ENCODE measurements around the gene CEP170B. TPM values are rescaled to one million over a fixed set of nuclear protein-coding genes. Genes with fewer than 3 reads are reported as not detected.
"Not testable (repeated sequence)": the region's sequence is repeated elsewhere in the genome, so short reads cannot be mapped to it uniquely, and the experiment has no call there.

The CEP170B gene
- total and polyA plus RNA-seq, 3 donors from 2014 or later = 33.9 to 79.7 (median 73.9) TPM

GRCh38 chr14:104941508-104942365 lies 76.7 kb downstream of the CEP170B start:
- no peak for DNase-seq
- Histone ChIP-seq H3K36me3 (ENCODE audit: low read depth, missing control alignments) (no peaks in the 10 kb centered on the region), H3K9me3 (no peaks in the 10 kb centered on the region), H3K27ac (no peak overlapping the region), H3K27me3 (no peaks in the 10 kb centered on the region), H3K4me1 (no peaks in the 10 kb centered on the region), H3K4me3 (no peak overlapping the region)
- 92 to 95% methylated on average over 26 of the region's 26 CpGs for WGBS, 2 donors
- intact Hi-C loops (cut with DNase I; ENCODE audit: low total_unique reads) = no loop called here
- TF ChIP-seq CTCF (IDR thresholded peaks at IDR 0.05) (no peak), POLR2A (IDR thresholded peaks at IDR 0.05) (no peak)

DNA sequence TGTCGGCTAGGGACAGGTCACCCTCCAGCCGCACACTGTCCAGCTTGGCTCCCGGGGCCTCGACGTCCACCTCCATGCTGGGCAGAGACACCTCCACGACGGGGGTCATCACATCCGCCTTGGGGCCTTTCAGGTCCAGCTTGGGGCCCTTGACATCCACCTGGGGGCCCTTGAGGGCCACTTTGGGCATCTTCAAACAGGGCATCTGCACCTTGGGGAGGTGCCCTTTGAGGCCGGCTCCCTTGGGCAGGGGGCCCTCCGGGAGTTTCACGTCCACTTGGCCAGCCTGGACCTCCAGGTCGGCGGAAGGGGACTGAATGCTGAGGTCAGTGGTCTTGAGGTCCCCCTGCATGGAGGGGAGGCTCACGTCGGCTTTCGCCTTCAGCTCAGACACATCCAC lies 77.5 kb downstream of the CEP170B start:
- WGBS, 2 donors = 85 to 90% methylated on average over 8 to 15 of the region's 16 CpGs

DNA sequence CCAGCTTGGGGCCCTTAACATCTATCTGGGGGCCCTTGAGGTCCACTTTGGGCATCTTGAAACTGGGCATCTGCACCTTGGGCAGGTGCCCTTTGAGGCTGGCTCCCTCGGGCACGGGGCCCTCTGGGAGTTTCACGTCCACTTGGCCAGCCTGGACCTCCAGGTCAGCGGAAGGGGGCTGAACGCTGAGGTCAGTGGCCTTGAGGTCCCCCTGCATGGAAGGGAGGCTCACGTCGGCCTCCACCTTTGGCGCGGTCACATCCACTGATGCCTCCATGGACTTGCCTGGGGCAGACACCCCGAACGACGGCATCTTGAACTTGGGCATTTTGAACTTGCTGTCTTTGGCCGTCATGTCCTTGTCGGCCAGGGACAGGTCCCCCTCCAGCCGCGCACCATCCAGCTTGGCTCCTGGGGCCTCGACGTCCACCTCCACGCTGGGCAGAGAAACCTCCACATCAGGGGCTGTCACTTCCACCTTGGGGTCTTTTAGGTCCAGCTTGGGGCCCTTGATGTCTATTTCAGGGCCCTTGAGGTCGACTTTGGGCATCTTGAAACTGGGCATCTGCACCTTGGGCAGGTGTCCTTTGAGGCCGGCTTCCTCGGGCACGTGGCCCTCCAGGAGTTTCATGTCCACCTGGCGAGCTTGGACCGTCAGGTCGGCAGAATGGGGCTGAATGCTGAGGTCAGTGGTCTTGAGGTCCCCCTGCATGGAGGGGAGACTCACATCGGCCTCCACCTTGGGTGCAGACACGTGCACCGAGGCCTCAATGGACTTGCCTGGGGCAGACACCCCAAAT lies 78.3 kb downstream of the CEP170B start:
- 93 to 98% methylated on average over 11 to 29 of the region's 29 CpGs for WGBS, 2 donors
- H3K4me3 ChIP-seq; H3K9me3 ChIP-seq; H3K4me1 ChIP-seq; H3K27ac ChIP-seq; H3K36me3 ChIP-seq (ENCODE audit: low read depth, missing control alignments); intact Hi-C loops (cut with DNase I; ENCODE audit: low total_unique reads); DNase-seq; H3K27me3 ChIP-seq: not testable (repeated sequence)

More for the DNA sequence above, 77.5 kb downstream of the CEP170B start:
- Histone ChIP-seq H3K27ac (no peak overlapping the region), H3K4me3 (no peak overlapping the region), H3K36me3 (ENCODE audit: low read depth, missing control alignments) (no peaks in the 10 kb centered on the region), H3K27me3 (no peaks in the 10 kb centered on the region), H3K4me1 (no peaks in the 10 kb centered on the region), H3K9me3 (no peaks in the 10 kb centered on the region)
- intact Hi-C loops (cut with DNase I; ENCODE audit: low total_unique reads) = no loop called here
- DNase-seq = no peak
- TF ChIP-seq POLR2A (IDR thresholded peaks at IDR 0.05) (no peak), CTCF (IDR thresholded peaks at IDR 0.05) (no peak)

- H3K36me3 ChIP-seq (ENCODE audit: low read depth, missing control alignments); H3K4me1 ChIP-seq; H3K4me3 ChIP-seq; intact Hi-C loops (cut with DNase I; ENCODE audit: low total_unique reads); H3K27ac ChIP-seq; H3K27me3 ChIP-seq; DNase-seq; H3K9me3 ChIP-seq: not testable (repeated sequence)
- WGBS, 2 donors = 88% methylated on average over 6 of the region's 6 CpGs
These were observed 78.9 kb downstream of the CEP170B start for GRCh38 chr14:104944016-104944308.

DNA sequence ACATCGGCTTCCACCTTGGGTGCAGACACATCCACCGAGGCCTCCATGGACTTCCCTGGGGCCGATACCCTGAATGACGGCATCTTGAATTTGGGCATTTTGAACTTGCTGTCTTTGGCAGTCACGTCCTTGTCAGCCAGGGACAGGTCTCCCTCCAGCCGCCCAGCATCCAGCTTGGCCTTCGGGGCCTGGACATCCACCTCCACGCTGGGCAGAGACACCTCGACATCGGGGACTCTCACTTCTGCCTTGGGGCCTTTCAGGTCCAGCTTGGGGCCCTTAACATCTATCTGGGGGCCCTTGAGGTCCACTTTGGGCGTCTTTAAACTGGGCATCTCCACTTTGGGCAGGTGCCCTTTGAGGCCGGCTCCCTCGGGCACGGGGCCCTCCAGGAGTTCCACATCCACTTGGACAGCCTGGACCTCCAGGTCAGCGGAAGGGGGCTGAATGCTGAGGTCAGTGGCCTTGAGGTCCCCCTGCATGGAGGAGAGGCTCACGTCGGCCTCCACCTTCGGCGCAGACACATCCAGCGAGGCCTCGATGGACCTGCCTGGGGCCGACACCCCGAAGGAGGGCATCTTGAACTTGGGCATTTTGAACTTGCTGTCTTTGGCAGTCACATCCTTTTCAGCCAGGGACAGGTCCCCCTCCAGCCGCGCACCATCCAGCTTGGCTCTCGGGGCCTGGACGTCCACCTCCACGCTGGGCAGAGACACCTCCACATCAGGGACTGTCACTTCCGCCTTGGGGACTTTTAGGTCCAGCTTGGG lies 79.6 kb downstream of the CEP170B start:
- H3K27me3 ChIP-seq; H3K4me1 ChIP-seq; H3K9me3 ChIP-seq; H3K27ac ChIP-seq; H3K4me3 ChIP-seq; H3K36me3 ChIP-seq (ENCODE audit: low read depth, missing control alignments); intact Hi-C loops (cut with DNase I; ENCODE audit: low total_unique reads); DNase-seq: not testable (repeated sequence)
- 88 to 92% methylated on average over 18 to 29 of the region's 29 CpGs for WGBS, 2 donors

DNA sequence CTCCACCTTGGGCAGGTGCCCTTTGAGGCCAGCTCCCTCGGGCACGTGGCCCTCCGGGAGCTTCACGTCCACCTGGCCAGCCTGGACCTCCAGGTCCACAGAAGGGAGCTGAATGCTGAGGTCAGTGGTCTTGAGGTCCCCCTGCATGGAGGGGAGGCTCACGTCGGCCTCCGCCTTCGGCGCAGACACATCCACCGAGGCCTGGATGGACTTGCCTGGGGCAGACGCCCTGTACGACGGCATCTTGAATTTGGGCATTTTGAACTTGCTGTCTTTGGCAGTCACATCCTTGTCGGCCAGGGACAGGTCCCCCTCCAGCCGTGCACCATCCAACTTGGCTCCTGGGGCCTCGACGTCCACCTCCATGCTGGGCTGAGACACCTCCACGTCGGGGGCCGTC lies 80.2 kb downstream of the CEP170B start:
- intact Hi-C loops (cut with DNase I; ENCODE audit: low total_unique reads); H3K4me3 ChIP-seq; H3K4me1 ChIP-seq; H3K27ac ChIP-seq; H3K36me3 ChIP-seq (ENCODE audit: low read depth, missing control alignments); DNase-seq; H3K27me3 ChIP-seq; H3K9me3 ChIP-seq: not testable (repeated sequence)
- 82 to 92% methylated on average over 11 to 20 of the region's 20 CpGs for WGBS, 2 donors

Other genes with a start within 250 kb of the CEP170B start
- 100 to 1,000 TPM; 244 to 328 TPM for gene INF2, start 175.7 kb upstream of the CEP170B start, total RNA-seq
- 50.5 TPM for gene INF2, start 175.7 kb upstream of the CEP170B start, polyA plus RNA-seq (ENCODE audit: insufficient read depth, low read depth, low replicate concordance)
- 10 to 100 TPM; 48.7 to 79.4 TPM for gene ADSS1, start 141.0 kb upstream of the CEP170B start, total RNA-seq
- gene ADSS1, start 141.0 kb upstream of the CEP170B start, polyA plus RNA-seq (ENCODE audit: insufficient read depth, low read depth, low replicate concordance) = 79.6 TPM
- 100 to 1,000 TPM; 236 to 247 TPM for gene SIVA1, start 112.1 kb upstream of the CEP170B start, total RNA-seq
- gene SIVA1, start 112.1 kb upstream of the CEP170B start, polyA plus RNA-seq (ENCODE audit: insufficient read depth, low read depth, low replicate concordance) = 99.5 TPM
- 100 to 1,000 TPM; 106 to 125 TPM for gene AKT1, start 69.5 kb upstream of the CEP170B start, total RNA-seq
- gene AKT1, start 69.5 kb upstream of the CEP170B start, polyA plus RNA-seq (ENCODE audit: insufficient read depth, low read depth, low replicate concordance) = 68.2 TPM
- gene ZBTB42, start 64.2 kb upstream of the CEP170B start, total RNA-seq = 1 to 10 TPM; 6.1 to 8.4 TPM
- 7.1 TPM for gene ZBTB42, start 64.2 kb upstream of the CEP170B start, polyA plus RNA-seq (ENCODE audit: insufficient read depth, low read depth, low replicate concordance)
- gene PLD4, start 59.6 kb downstream of the CEP170B start, total RNA-seq = 1 to 10 TPM; 1.1 to 1.7 TPM
- 1.2 TPM for gene PLD4, start 59.6 kb downstream of the CEP170B start, polyA plus RNA-seq (ENCODE audit: insufficient read depth, low read depth, low replicate concordance)
- 10 to 100 TPM; 10.8 to 12.8 TPM for gene AHNAK2, start 113.1 kb downstream of the CEP170B start, total RNA-seq
- gene AHNAK2, start 113.1 kb downstream of the CEP170B start, polyA plus RNA-seq (ENCODE audit: insufficient read depth, low read depth, low replicate concordance) = 15.1 TPM
- 10 to 100 TPM; 27.6 to 53.9 TPM for gene CLBA1, start 120.5 kb downstream of the CEP170B start, total RNA-seq
- gene CLBA1, start 120.5 kb downstream of the CEP170B start, polyA plus RNA-seq (ENCODE audit: insufficient read depth, low read depth, low replicate concordance) = 47.6 TPM
- 10 to 100 TPM; 26.2 to 27.5 TPM for gene CDCA4, start 155.8 kb downstream of the CEP170B start, total RNA-seq
- gene CDCA4, start 155.8 kb downstream of the CEP170B start, polyA plus RNA-seq (ENCODE audit: insufficient read depth, low read depth, low replicate concordance) = 18.3 TPM
- 1 to 10 TPM; 2.0 to 2.5 TPM for gene GPR132, start 200.2 kb downstream of the CEP170B start, total RNA-seq
- 1.2 TPM for gene GPR132, start 200.2 kb downstream of the CEP170B start, polyA plus RNA-seq (ENCODE audit: insufficient read depth, low read depth, low replicate concordance)

All from testis (tissue), 3 donors.